Glomerular visceral epithelial cell (primary cell): ENCODE results near the gene HS3ST4.

ENCODE experiments used
- DNase-seq: peaks from one replicate; pipeline ENCODE4 v3.0.0-alpha.2; 2016; ENCODE audit errors: extremely low spot score

HS3ST4 gene

DNA sequence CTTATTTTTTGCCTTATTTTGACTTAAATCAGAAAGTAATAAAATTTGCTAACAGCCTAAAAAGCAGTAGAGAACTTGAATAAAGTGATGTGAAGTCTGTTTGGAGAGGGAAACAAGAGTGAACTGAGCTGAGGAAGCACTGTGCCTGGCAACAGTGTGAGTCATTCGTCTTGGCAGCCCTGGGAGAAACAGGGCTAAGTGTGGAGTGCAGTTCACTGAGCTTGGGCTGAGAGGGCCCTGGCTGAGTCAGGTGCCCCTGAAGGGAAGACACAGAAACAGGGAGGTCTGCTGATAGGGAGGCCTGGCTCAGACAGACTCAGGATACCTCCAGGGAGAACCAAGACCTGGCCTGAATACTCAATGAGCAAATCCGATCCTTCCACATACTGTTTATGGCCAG lies 132.1 kb downstream of the HS3ST4 start:
- no peak for DNase-seq

DNA sequence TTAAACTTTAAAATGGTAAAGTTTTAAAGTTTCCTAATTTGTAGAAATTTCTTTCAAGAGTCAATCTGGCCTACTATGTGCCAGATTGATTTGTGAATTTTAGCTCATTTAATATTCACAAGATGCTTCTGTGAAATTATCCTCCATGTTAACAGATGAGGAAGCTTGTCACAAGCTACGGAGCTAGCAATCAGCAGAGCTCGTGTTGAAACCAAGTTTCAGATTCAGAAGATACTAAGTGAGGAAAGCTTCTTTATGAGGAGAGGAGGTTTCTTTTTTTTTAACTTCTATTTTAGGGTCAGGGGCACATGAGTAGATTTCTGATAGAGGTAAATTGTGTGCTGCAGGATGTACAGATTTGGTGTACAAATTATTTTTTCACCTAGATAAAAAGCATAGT lies 135.9 kb downstream of the HS3ST4 start:
- no peak for DNase-seq

DNA sequence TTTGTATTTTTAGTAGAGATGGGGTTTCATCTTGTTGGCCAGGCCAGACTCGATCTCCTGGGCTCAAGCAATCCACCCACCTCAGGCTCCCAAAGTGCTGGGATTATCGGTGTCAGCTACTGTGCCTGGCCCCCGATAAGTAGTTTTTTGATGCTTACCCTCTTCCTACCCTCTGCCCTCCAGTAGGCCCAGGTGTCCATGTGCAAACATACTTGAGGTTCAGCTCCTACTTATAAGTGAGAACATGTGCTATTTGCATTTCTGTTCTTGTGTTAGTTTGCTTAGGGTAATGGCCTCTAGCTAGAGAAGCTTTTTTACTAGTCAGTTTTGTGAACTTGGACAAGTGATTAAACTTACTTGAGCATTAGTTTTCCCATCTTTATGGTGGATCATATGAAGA lies 136.8 kb downstream of the HS3ST4 start:
- DNase-seq, result no peak

DNA sequence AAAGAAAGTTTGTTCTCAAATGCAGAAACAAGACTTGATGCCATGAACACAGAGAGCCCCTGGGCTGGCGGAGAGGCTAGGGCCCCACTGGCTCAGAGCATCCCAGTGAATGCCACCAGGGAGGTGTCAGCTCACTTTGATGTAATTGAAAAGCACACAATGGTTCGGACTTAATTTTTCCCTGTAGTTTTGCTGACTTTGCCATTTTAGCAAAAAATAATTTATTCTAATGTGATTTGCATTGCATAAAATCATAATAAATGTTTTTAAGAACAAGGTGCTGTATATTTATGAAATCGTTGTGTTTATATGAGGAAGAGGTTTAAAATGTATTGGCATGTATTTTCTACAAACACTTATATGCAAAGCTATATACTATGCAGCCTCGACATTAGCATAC lies 140.5 kb downstream of the HS3ST4 start:
- no peak for DNase-seq

DNA sequence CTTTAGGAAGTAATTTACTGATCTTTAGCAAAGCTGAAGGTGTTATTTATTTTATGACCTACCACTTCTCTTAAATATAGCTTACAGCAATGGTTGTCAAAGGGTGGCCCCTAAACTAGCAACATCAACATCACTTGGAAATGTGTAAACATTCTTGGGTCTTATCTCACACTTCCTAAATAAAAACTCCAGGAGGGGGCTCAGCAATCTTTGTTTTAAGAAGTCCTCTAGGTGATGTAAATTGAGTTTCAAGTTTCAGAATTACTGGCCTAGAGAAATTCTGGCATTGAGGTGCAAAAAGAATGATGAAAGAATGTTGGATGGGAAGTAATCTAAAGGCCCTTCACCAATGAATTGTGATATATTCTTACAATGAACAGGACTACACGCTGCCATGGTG lies 142.3 kb downstream of the HS3ST4 start:
- no peak for DNase-seq

DNA sequence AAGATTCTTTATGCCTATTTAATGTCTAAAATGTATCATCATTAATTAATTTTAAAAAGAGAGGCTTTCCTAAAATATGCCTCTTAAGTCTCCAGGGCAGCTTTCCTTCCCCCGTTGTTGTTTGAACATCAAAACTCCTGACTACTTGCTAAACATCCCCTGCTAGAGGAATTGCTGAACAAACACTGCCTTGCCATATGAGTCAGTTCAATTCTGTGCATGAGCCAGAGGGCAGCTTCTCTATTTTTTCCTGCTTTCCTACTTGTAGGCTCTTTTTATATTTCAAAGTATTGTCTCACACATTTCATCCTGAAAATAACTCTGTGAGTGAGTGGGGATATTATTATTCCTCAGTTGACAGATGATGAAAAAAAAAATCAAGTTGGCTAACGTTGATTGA lies 143.4 kb downstream of the HS3ST4 start:
- DNase-seq, result no peak

DNA sequence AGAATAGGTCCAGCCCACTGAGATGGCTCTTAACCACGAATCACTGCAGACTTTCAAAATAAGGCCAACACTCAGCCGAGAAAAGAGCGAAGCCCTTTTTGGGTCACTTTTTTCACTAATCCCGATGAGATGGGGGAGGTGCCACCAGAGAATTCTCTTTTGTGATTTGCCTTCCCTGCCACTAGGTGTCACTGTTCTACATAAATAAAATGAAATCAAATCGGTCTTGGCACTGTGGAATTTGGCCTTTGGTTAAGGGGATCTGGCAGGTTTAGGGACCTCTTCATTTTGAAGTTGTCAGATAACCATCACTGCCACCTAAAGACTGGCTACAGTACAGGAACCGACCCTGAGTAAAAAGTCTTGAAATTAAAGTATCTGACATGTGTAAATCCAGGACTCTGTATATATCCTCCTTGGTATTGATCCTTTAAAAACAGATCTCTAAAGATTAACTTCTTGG lies 147.0 kb downstream of the HS3ST4 start:
- no peak for DNase-seq

DNA sequence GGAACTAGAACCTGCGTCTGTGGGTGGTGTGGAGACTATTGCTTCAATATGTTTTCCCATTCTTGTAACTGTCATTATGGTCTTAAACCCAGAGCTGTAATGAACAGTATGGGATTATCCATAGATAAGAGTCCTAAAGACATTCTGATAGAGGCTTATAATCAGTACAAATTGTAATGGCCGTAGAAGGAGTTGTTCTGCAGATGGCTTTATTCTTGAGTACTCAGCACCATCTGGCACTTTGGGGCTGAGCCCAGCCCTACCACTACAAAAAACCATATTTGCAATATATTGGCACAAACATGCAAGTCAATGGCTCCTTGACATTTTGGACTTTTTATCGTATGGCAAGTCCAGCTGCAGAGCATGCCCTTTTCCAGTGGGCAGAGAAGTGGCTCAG lies 150.0 kb downstream of the HS3ST4 start:
- no peak for DNase-seq

DNA sequence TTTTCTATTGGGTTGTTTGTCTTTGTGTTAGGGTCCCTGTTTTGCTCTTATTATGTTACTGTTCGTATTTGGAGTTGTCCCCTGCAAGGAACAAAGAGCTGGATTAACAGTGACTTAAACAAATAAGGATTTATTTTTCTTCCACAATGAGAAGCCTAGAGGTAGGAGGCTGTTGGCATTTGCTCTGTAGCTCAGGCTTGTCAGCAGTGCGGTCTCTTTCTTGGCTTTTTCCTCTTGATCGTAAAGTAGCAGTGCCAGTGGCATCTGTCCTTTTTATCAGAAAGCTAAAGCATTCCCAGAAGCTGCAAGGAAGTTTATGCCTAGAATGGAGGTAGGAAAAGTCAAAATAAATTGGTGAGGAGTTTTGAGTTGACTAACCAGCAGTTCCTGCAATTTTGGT lies 154.1 kb downstream of the HS3ST4 start:
- DNase-seq, result no peak

DNA sequence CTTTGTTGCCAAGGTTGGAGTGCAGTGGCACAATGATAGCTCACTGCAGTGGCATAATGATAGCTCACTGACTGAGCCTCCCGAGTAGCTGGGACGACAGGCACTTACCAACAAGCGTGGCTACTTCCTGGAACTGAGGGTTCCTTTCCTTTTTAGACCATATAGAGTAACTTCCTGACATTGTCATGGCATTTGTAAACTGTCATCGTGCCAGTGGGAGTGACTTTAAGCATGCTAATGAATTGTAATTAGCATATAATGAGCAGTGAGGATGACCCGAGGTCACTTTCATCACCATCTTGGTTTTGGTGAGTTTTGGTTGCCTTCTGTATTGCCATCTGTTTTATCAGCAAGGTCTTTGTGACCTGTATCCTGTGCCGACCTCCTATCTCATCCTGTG lies 162.4 kb downstream of the HS3ST4 start:
- no peak for DNase-seq

DNA sequence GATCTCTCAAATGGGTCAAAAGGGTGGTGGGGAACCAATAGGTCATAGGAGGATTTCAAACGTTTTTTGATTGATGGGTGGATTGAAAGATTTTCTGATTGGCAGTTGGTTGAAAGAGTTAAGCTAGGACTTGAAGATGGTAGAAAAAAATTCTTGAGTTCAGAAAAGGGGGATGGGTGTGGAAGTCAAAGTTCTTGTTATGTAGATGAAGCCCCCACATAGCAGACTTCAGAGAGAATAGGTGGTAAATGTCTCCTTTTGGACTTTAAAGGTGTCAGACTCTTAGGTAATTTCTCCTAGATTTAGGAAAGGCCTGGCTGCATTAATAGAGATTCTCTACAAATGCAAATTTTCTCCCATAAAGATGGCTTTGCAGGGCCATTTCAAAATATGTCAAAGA lies 163.3 kb downstream of the HS3ST4 start:
- DNase-seq, result no peak

DNA sequence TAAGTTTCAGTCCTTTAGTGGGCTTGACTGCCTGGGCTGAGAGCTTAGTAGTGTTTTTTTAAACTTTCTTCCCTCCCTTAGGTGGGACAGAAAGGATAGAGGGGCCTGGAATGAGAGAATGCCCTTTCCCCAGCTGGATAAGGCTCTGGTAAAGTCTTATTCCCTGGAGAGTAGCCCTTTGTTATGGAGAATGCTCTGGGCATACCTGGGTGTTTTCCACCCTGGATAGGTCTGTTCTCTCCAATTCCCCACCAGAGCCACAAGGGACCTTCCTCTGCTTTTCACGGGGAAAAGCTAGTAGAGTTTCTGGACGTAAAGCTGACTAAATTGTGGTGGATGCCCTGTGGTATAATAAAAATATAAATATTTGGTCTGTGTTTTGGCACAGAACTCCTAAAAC lies 164.1 kb downstream of the HS3ST4 start:
- DNase-seq, result no peak

DNA sequence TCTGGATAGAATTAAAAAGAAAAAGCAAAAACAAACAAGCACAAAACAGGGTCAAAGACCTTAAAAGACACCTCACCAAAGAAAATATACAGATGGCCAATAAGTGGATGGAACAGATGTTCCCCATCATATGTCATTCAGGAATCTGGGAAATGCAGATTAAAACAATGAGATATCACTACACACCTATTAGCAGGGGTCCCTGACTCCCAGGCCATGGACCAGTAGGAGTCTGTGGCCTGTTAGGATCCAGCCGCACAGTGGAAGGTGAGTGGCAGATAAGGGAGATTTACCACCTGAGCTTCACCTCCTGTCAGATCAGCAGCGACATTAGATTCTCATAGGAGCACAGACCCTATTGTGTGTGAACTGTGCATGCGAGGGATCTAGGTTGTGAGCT lies 167.9 kb downstream of the HS3ST4 start:
- DNase-seq, result no peak

DNA sequence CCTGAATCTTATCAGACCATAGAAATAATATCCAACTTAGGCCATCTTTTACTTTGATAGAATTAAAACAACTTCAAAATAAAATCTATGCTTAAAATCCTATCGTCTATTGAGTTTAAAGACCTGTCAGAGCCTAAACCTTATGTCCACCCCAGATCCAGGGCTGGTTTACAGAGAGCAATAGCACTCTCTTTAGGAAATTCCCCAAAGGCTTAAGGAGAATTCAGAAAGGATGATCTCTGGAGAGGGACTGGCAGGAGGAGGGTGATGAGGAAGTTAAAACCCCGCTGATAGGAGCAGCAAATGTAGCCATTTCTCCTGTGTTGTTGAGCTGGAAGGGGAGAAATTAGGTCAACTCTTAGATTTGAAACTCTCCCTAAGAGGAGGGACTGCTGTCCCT lies 175.3 kb downstream of the HS3ST4 start:
- no peak for DNase-seq

DNA sequence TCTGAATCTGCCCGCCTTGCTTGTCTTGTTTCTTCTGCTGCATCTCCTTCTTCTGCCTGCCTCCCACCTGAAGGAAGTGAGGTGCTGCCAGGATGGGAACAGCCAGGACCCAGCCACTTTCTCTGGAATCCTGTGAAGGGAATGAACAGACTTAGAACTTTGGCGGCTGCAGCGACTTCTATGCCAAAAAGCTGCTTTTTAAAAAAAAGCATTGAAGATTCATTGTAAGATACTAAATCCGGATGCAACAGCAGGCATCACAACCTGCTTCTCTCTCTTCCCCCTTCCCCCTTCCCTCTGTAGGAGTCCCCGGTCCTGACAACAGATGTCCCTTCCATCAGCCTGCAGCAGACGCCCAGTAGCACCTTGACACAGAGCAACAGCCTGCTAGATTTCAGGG lies 176.3 kb downstream of the HS3ST4 start:
- DNase-seq, result no peak

DNA sequence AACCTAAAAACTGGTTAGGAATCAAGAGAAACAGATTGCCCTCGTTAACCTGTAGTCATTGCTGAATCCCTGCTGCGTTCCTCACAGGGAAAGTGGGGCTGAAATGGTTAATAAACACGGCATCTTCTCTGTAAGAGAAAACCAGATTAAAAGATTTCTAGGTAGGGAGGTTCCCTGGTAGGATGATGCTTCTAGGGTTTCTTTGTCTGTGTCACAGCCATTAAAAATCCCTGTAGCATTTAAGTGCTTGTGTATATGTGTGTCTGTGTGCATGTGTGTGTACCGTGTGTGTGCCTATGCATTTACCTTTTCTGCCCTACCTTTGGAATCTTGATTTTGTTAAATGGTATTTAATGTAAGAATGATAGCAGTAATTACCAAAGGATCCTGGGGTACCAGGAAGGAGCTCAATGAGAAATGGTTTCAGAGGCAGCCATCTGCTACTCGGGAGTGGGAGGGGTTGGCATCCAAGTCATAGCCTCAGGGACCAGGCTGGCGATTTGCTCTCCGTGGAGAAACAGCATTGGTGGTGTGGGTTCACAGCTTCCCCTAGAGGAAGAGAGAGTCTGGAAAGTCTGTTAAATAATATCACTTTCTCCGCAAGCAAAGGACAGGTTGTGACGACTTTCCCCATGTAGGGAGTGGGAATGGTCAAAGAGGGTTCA lies 177.1 kb downstream of the HS3ST4 start:
- no peak for DNase-seq

DNA sequence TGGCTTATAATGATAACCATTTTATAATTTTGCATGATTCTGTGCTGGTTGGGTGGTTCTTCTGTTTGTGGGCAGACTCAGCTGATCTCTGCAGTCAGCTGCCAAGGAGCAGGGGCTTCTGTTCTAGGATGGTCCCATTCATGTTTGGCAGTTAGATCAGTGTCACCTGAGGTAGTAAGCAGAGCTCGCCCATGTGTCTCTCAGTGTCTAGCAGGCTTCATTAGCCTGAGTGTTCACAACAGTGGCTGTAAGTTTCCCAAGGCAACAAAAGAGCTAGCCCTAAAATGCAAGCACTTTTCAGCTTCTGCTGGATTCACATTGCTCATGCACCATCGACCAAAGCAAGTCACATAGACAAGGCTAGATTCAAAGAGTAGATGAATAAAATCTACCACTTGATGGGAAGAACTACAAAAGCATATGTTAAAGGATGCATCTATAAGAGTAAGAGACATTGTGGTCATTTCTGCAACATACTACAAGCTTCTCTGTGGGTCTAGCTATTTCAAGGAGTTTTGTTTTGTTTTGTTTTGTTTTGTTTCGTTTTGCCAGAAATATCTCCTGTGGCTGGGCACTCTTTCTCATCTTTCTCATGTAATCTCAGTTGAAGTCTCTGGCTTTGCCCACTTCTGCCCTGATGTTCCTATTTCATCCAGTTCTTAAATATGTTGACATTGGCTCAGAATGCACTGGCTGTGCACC lies 180.8 kb downstream of the HS3ST4 start:
- DNase-seq, result no peak

DNA sequence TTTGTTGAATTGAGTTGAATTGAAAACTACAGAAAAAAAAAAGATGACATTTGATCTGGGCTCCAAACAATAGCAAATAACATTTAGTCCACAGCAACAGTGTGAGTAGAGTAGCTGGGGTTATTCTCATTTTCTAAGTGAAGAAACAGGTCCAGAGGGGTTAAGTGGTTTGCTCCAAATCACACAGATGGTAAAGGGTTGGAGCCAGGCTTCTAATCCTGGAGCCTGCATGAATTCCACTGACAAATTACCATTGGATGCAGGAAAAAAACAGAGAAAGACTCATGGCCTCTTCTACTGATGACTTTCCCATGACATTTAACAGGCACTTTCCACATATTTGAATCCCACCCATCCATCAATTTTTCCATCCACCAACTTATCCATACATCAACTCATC lies 182.4 kb downstream of the HS3ST4 start:
- no peak for DNase-seq

DNA sequence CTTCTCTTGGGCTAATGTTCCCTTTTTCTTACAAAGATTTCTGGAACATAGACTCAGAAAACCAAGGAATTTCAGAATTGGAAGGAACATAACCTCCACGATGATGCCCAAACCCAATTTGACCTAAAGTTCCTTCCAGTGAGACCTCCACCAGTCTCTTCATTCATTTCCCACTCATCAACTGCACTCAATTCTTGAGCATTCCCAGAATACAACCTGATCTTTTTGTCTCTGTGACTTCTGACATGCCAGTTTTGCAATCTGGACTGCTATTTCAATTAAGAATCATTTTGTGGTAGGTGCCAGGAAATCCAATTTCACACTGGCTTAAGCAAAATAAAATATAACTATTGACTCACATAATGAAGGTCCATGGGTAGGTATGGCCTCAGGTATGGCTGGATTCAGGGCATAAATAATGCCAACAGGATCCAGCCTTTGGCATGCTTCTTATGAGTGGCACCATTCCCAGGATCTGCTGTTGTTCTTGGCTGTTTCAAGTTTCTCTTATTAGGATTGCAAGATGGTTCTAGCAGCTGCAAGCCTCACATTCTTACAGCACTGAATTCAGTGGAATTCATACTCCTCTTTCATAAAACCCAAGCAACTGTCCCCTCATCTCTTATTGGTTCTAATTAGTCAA lies 184.3 kb downstream of the HS3ST4 start:
- no peak for DNase-seq

DNA sequence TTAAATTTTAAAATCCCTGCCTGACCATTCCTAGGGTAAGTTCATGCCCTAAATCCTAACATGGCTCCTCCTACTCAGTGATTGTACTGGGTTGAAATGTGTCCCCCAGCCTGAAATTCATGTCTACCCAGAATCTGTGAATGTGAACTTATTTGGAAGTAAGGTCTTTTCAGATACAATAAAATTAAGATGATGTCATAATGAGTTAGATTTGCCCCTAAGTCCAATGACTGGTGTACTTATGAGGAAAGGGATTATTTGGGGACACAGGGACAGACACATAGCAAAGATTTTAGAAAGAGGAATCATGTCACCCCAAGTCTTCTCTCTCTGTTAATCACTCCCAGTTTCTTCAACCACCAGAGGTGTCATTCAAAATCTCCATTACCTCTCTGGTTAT lies 185.3 kb downstream of the HS3ST4 start:
- no peak for DNase-seq

DNA sequence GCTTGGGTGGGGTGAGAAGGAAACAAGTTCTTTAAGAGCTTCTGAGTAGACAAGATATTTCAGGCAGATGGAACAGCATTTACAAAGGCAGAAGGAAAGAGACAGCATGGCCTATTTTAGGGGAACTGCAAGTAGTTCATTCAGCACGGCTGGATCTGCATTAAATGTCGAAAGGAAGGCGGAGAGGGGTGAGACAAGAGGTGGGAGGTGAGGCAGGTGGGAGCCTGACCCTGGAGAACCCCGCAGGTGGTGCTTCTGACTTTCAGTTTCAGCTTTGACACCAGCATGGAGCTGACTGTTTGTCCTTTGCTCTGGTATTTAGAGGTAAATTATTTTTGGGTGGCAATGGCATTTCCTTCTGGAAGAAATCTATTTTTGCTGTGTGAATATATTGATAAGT lies 194.8 kb downstream of the HS3ST4 start:
- DNase-seq, result no peak

DNA sequence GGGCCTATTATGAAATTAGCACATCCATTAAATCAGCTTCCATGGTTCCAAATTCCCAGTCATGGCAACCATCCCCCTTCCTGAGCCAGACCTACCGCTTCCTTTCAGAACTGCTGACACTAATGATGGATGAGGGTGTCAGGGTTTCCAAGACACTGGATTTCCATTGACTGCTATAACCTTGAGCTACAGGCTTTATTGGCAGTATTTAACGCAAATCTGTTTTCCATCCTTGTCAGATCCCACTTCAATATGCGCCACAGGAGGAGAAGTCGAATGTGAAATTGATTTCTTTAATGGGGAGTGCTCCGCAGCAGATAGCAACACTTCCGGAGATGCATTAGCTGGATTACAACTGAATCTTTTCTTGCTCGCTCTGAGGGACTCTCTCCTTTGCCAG lies 197.1 kb downstream of the HS3ST4 start:
- no peak for DNase-seq

DNA sequence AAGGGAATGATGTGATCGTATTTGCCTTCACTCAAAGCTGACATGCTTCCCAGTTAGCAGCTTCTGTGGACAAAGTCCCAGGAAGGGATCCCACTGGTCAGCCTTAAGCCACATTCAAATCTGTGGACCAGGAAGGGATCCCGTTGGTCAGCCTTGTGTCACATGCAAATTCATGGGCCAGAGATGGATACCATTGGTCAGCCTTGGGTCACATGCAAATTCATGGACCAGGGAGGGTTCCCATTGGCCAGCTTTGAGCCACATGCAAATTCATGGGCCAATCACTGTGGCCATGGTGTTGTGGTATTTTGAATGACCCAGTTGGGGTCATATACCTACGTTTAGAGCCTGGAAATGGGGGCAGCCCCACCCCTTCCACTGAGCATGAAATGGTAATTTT lies 201.6 kb downstream of the HS3ST4 start:
- no peak for DNase-seq
